ENCODE results near the gene TIMP2. TPM values are rescaled to one million over a fixed set of nuclear protein-coding genes. Genes with fewer than 3 reads are reported as not detected.

TIMP2 gene
- total RNA-seq, 2 experiments from 2014 or later, result 0.54 TPM; not detected in 1

DNA sequence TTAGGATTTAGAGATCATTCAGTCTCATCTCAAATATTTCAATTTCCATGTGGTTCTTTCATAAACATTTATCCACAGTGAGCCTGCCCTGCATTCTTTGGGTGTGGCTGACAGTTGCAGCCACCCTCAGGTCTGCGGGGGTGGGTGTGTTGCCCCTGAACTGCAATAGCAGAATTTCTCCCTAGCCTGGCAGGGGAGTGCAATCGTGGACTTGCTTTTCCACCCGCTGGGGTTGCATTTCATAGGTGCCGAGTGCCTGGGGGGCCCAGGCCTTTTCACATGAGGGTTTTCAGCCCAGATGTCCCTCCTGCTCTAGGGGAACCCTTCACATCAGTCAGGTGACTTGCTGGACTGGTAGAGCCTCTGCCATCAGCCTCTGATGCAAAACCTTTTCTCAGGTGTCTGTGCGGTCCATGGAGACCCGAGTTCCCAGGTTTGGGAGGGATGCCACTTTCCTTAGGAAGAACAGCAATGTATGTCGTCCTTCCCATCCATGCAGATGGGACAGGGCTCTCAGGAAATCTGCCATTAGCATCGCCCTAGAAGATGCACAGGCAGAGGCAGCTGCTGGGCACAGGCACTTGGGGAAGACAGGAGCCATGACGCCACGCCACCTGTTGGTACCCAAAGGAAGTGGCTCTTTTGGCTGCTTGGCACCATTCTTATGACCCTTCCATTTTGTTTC, 82.2 kb downstream of the TIMP2 start:
- TF ChIP-seq EZH2phosphoT487 (IDR thresholded peaks at IDR 0.05; ENCODE audit: borderline replicate concordance, low read depth, low read length), result no peak
- TF ChIP-seq, protein P1, sequence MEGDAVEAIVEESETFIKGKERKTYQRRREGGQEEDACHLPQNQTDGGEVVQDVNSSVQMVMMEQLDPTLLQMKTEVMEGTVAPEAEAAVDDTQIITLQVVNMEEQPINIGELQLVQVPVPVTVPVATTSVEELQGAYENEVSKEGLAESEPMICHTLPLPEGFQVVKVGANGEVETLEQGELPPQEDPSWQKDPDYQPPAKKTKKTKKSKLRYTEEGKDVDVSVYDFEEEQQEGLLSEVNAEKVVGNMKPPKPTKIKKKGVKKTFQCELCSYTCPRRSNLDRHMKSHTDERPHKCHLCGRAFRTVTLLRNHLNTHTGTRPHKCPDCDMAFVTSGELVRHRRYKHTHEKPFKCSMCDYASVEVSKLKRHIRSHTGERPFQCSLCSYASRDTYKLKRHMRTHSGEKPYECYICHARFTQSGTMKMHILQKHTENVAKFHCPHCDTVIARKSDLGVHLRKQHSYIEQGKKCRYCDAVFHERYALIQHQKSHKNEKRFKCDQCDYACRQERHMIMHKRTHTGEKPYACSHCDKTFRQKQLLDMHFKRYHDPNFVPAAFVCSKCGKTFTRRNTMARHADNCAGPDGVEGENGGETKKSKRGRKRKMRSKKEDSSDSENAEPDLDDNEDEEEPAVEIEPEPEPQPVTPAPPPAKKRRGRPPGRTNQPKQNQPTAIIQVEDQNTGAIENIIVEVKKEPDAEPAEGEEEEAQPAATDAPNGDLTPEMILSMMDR (conservative IDR thresholded peaks at IDR 0.05; ENCODE audit: low read length), result peak; percentile 94
- POLR2A ChIA-PET, result no interaction called here
- Histone ChIP-seq H3K27ac (ENCODE audit: low read depth, low read length, poor library complexity, severe bottlenecking) (no peak overlapping the region), H3K4me3 (ENCODE audit: low read depth, low read length, poor library complexity, severe bottlenecking) (peak overlapping the region; percentile 1), H4K20me1 (ENCODE audit: insufficient read depth, low read length) (peaks cover 15% of the 10 kb centered on the region; the same call in 1 of the 2 replicates), H3K9me3 (ENCODE audit: low read length) (no peaks in the 10 kb centered on the region), H2AFZ (ENCODE audit: low read length) (peak overlapping the region; percentile 47; the same call in 1 of the 2 replicates), H3K79me2 (ENCODE audit: insufficient read depth, low read depth, low read length) (peaks cover 25% of the 10 kb centered on the region), H3K4me2 (ENCODE audit: low read length) (peak overlapping the region; percentile 42), H3K4me1 (ENCODE audit: insufficient read depth, low read length, poor library complexity, severe bottlenecking) (peaks cover 28% of the 10 kb centered on the region), H3K36me3 (ENCODE audit: insufficient read depth, low read length) (peaks cover 9% of the 10 kb centered on the region; the same call in 1 of the 2 replicates), H3K9me2 (ENCODE audit: insufficient read depth, low read length) (no peaks in the 10 kb centered on the region)
- CTCF ChIA-PET (ENCODE audit: unreplicated experiment), result no interaction called here
- intact Hi-C loops (cut with micrococcal nuclease; ENCODE audit: unreplicated experiment), result loop anchor here (5.0 kb wide), 1 partner anchor 346 kb away; no protein-coding TSS in a partner anchor
- BruUV-seq (replicated peaks), result no TSS peak
- peak; percentile 83 for DNase-seq (ENCODE audit: low spot score)

GRCh38 chr17:78840780-78841611, 84.2 kb downstream of the TIMP2 start, which contains the start of gene USP36:
Gene USP36 (minus strand): TSS chr17:78840814. CDS start chr17:78836363, 4,451 bp downstream.
- H3K79me2 ChIP-seq (ENCODE audit: insufficient read depth, low read depth, low read length), result peaks cover 40% of the 10 kb centered on the region
- CTCF ChIA-PET (ENCODE audit: unreplicated experiment), result interaction anchor here (0.6 kb wide), 1 partner anchor 46 kb away, joined by 3 read pairs; no protein-coding TSS in a partner anchor
- peaks cover 29% of the 10 kb centered on the region for H3K36me3 ChIP-seq (ENCODE audit: insufficient read depth, low read length)
- peaks cover 22% of the 10 kb centered on the region; the same call in 1 of the 2 replicates for H4K20me1 ChIP-seq (ENCODE audit: insufficient read depth, low read length)
- H3K4me2 ChIP-seq (ENCODE audit: low read length), result peak within 1 kb of the TSS; percentile 91
- H3K27ac ChIP-seq (ENCODE audit: low read depth, low read length, poor library complexity, severe bottlenecking), result peak within 1 kb of the TSS; percentile 70
- H3K9me3 ChIP-seq (ENCODE audit: low read length), result no peaks in the 10 kb centered on the region
- TF ChIP-seq, protein P1 (conservative IDR thresholded peaks at IDR 0.05; ENCODE audit: low read length), result peak; percentile 24; the same call in 1 of the 2 replicates
- TF ChIP-seq EZH2phosphoT487 (IDR thresholded peaks at IDR 0.05; ENCODE audit: borderline replicate concordance, low read depth, low read length), result no peak
- H3K9me2 ChIP-seq (ENCODE audit: insufficient read depth, low read length), result no peaks in the 10 kb centered on the region
- H3K4me1 ChIP-seq (ENCODE audit: insufficient read depth, low read length, poor library complexity, severe bottlenecking), result peaks cover 28% of the 10 kb centered on the region
- H3K4me3 ChIP-seq (ENCODE audit: low read depth, low read length, poor library complexity, severe bottlenecking), result peak within 1 kb of the TSS; percentile 84
- intact Hi-C loops (cut with micrococcal nuclease; ENCODE audit: unreplicated experiment), result loop anchor here (2.0 to 5.0 kb wide), 3 partner anchors 60 to 344 kb away; no protein-coding TSS in a partner anchor
- no TSS peak for BruUV-seq (replicated peaks)
- DNase-seq (ENCODE audit: low spot score), result peak; percentile 100
- H2AFZ ChIP-seq (ENCODE audit: low read length), result peak within 1 kb of the TSS; percentile 65
- POLR2A ChIA-PET, result interaction anchor here (0.9 kb wide), 1 partner anchor 126 kb away, joined by 3 read pairs; no protein-coding TSS in a partner anchor

Data from OCI-LY7 (cell line).